KMS-11 (cell line): ENCODE results near the gene PRICKLE2.

Experiments
- H2AFZ ChIP-seq: fragments of 200-600 bp; sonication (generic); 2 replicates; pipeline ENCODE4 v1.6.1; 2016; ENCODE audit warnings: antibody characterized with exemption, mixed run types, low read depth
- H3K27ac ChIP-seq: fragments of 200-600 bp; sonication (generic); 2 replicates; pipeline ENCODE4 v1.6.1; 2016; ENCODE audit warnings: mild to moderate bottlenecking, mixed run types
- H3K27me3 ChIP-seq: fragments of 200-600 bp; sonication (generic); 2 replicates; pipeline ENCODE4 v1.6.1; 2017; ENCODE audit warnings: mild to moderate bottlenecking, low read depth, mixed run types, moderate library complexity; ENCODE audit not compliant: insufficient read depth
- H3K36me3 ChIP-seq: fragments of 200-600 bp; sonication (generic); 2 replicates; pipeline ENCODE4 v1.6.1; 2017; ENCODE audit warnings: mild to moderate bottlenecking, mixed run types; ENCODE audit not compliant: insufficient read depth
- H3K4me1 ChIP-seq: fragments of 200-600 bp; sonication (generic); 2 replicates; pipeline ENCODE4 v1.6.1; 2016; ENCODE audit warnings: mild to moderate bottlenecking, low read depth, mixed run types; ENCODE audit not compliant: poor library complexity, severe bottlenecking
- H3K4me2 ChIP-seq: fragments of 200-600 bp; sonication (generic); 2 replicates; pipeline ENCODE4 v1.7.0; 2016; ENCODE audit warnings: mild to moderate bottlenecking, mixed run types
- H3K4me3 ChIP-seq: fragments of 200-600 bp; sonication (generic); IDR thresholded peaks from 2 replicates; pipeline ENCODE4 v1.6.1; 2017; ENCODE audit warnings: low read depth, low read length, mixed read lengths; ENCODE audit not compliant: insufficient read depth
- H3K79me2 ChIP-seq: fragments of 200-600 bp; sonication (generic); 2 replicates; pipeline ENCODE4 v1.6.1; 2016; ENCODE audit warnings: low read depth, mixed run types; ENCODE audit not compliant: insufficient read depth
- H3K9ac ChIP-seq: fragments of 200-600 bp; sonication (generic); 2 replicates; pipeline ENCODE4 v1.6.1; 2016; ENCODE audit warnings: mild to moderate bottlenecking, mixed run types
- H4K20me1 ChIP-seq: fragments of 200-600 bp; sonication (generic); 2 replicates; pipeline ENCODE4 v1.6.1; 2016; ENCODE audit warnings: mild to moderate bottlenecking, mixed run types; ENCODE audit not compliant: insufficient read depth
- CTCF ChIP-seq: fragments of 200-600 bp; sonication (generic); conservative IDR thresholded peaks from 2 replicates; pipeline ENCODE4 v1.6.1; 2017; ENCODE audit warnings: low read depth, mild to moderate bottlenecking, antibody characterized with exemption, low read length, moderate library complexity, mixed read lengths

PRICKLE2 gene

GRCh38 chr3:64155328-64155727 is 69.9 kb downstream of the PRICKLE2 start:
- no peaks in the 10 kb centered on the region for H3K36me3 ChIP-seq
- no peaks in the 10 kb centered on the region for H3K79me2 ChIP-seq
- no peaks in the 10 kb centered on the region for H3K4me1 ChIP-seq
- H4K20me1 ChIP-seq = no peaks in the 10 kb centered on the region
- H2AFZ ChIP-seq = no peak overlapping the region
- no peak for TF ChIP-seq CTCF
- no peak overlapping the region for H3K9ac ChIP-seq
- H3K27ac ChIP-seq = no peak overlapping the region
- no peak overlapping the region for H3K4me2 ChIP-seq
- H3K4me3 ChIP-seq = no peak overlapping the region
- no peaks in the 10 kb centered on the region for H3K27me3 ChIP-seq

GRCh38 chr3:64152676-64153466 is 72.4 kb downstream of the PRICKLE2 start:
- Histone ChIP-seq H3K36me3 (no peaks in the 10 kb centered on the region), H3K27ac (no peak overlapping the region), H3K79me2 (no peaks in the 10 kb centered on the region), H3K4me1 (no peaks in the 10 kb centered on the region), H2AFZ (no peak overlapping the region), H3K9ac (no peak overlapping the region), H4K20me1 (no peaks in the 10 kb centered on the region), H3K4me3 (no peak overlapping the region), H3K4me2 (no peak overlapping the region), H3K27me3 (no peaks in the 10 kb centered on the region)
- TF ChIP-seq CTCF = no peak

GRCh38 chr3:64152086-64152485 is 73.2 kb downstream of the PRICKLE2 start:
- no peak overlapping the region for H3K4me2 ChIP-seq

GRCh38 chr3:64151342-64151871 is 73.9 kb downstream of the PRICKLE2 start:
- no peaks in the 10 kb centered on the region for H4K20me1 ChIP-seq

More at GRCh38 chr3:64152086-64152485, 73.2 kb downstream of the PRICKLE2 start:
- H3K27ac ChIP-seq = no peak overlapping the region
- no peaks in the 10 kb centered on the region for H3K79me2 ChIP-seq
- no peaks in the 10 kb centered on the region for H3K27me3 ChIP-seq
- no peak overlapping the region for H3K9ac ChIP-seq
- H3K4me3 ChIP-seq = no peak overlapping the region
- no peak for TF ChIP-seq CTCF
- H3K4me1 ChIP-seq = no peaks in the 10 kb centered on the region
- no peaks in the 10 kb centered on the region for H3K36me3 ChIP-seq
- no peaks in the 10 kb centered on the region for H4K20me1 ChIP-seq
- H2AFZ ChIP-seq = no peak overlapping the region

More at GRCh38 chr3:64151342-64151871, 73.9 kb downstream of the PRICKLE2 start:
- H3K36me3 ChIP-seq = no peaks in the 10 kb centered on the region
- no peak overlapping the region for H3K27ac ChIP-seq
- no peaks in the 10 kb centered on the region for H3K4me1 ChIP-seq
- no peak for TF ChIP-seq CTCF
- H3K4me3 ChIP-seq = no peak overlapping the region
- H3K79me2 ChIP-seq = no peaks in the 10 kb centered on the region
- H3K9ac ChIP-seq = no peak overlapping the region
- H2AFZ ChIP-seq = no peak overlapping the region
- no peaks in the 10 kb centered on the region for H3K27me3 ChIP-seq
- no peak overlapping the region for H3K4me2 ChIP-seq
